Ishikawa (cell line): Measurements from ENCODE around the gene TCTN1.

ENCODE experiments used
- CEBPB ChIP-seq: IDR thresholded peaks from 2 replicates; pipeline ENCODE4 v1.6.1; 2012
- CREB1 ChIP-seq: IDR thresholded peaks from 2 replicates; pipeline ENCODE4 v1.6.1; 2012; ENCODE audit warnings: low read depth
- EGR1 ChIP-seq: IDR thresholded peaks from 2 replicates; pipeline ENCODE4 v1.6.1; 2012
- EP300 ChIP-seq: IDR thresholded peaks from 2 replicates; pipeline ENCODE4 v1.6.1; 2012; ENCODE audit warnings: borderline replicate concordance
- FOXM1 ChIP-seq: IDR thresholded peaks from 2 replicates; pipeline ENCODE4 v1.6.1; 2012; ENCODE audit warnings: low read depth, borderline replicate concordance
- MAX ChIP-seq: IDR thresholded peaks from 2 replicates; pipeline ENCODE4 v1.6.1; 2012
- NFIC ChIP-seq: IDR thresholded peaks from 2 replicates; pipeline ENCODE4 v1.6.1; 2012
- RAD21 ChIP-seq: IDR thresholded peaks from 2 replicates; pipeline ENCODE4 v1.6.1; 2012; ENCODE audit warnings: low read depth
- REST ChIP-seq: IDR thresholded peaks from 2 replicates; pipeline ENCODE4 v1.6.1; 2012; ENCODE audit warnings: low read depth, mild to moderate bottlenecking
- TAF1 ChIP-seq: IDR thresholded peaks from 2 replicates; pipeline ENCODE4 v1.6.1; 2012; ENCODE audit warnings: low read depth, mild to moderate bottlenecking
- TCF12 ChIP-seq: IDR thresholded peaks from 2 replicates; pipeline ENCODE4 v1.6.1; 2012; ENCODE audit warnings: low read depth
- TEAD4 ChIP-seq: IDR thresholded peaks from 2 replicates; pipeline ENCODE4 v1.6.1; 2012
- USF1 ChIP-seq: IDR thresholded peaks from 2 replicates; pipeline ENCODE4 v1.6.1; 2012
- YY1 ChIP-seq: IDR thresholded peaks from 2 replicates; pipeline ENCODE4 v1.6.1; 2012; ENCODE audit warnings: low read depth
- ZBTB7A ChIP-seq: IDR thresholded peaks from 2 replicates; pipeline ENCODE4 v1.6.1; 2012; ENCODE audit warnings: low read depth

TCTN1 gene

GRCh38 chr12:110577864-110578693, 35.9 kb upstream of the TCTN1 start:
- TF ChIP-seq CEBPB = 0 out of 2 replicates have a peak, but pooled peaks have one; percentile 39
- no peak for TF ChIP-seq YY1

GRCh38 chr12:110578694-110579534, 35.0 kb upstream of the TCTN1 start:
- TF ChIP-seq TEAD4 = no peak
- TF ChIP-seq YY1 = no peak
- TF ChIP-seq EGR1 = no peak
- TF ChIP-seq MAX = no peak
- no peak for TF ChIP-seq NFIC
- no peak for TF ChIP-seq REST
- no peak for TF ChIP-seq CEBPB
- TF ChIP-seq TAF1 = no peak

GRCh38 chr12:110579535-110580253, 34.2 kb upstream of the TCTN1 start:
- TF ChIP-seq TAF1 (no peak), USF1 (no peak), TEAD4 (no peak)

GRCh38 chr12:110581931-110582275, 32.0 kb upstream of the TCTN1 start:
- TF ChIP-seq CREB1 (no peak), MAX (no peak), NFIC (no peak), TCF12 (no peak), EP300 (no peak), USF1 (no peak), FOXM1 (no peak), CEBPB (no peak), ZBTB7A (no peak), YY1 (no peak), TAF1 (no peak), TEAD4 (no peak), RAD21 (no peak), EGR1 (no peak), REST (no peak)

GRCh38 chr12:110582276-110583136, 31.4 kb upstream of the TCTN1 start:
- peak; percentile 19; the same call in 1 of the 2 replicates for TF ChIP-seq TCF12
- TF ChIP-seq YY1 = peak; percentile 17; the same call in 1 of the 2 replicates
- no peak for TF ChIP-seq FOXM1
- TF ChIP-seq MAX = peak; percentile 86
- no peak for TF ChIP-seq CEBPB
- 0 out of 2 replicates have a peak, but pooled peaks have one; percentile 6 for TF ChIP-seq TEAD4
- TF ChIP-seq EGR1 = no peak
- TF ChIP-seq EP300 = no peak
- peak; percentile 74 for TF ChIP-seq NFIC
- TF ChIP-seq REST = no peak
- peak; percentile 16; the same call in 1 of the 2 replicates for TF ChIP-seq TAF1
